ENCODE data around the gene TSPAN16.

DNA sequence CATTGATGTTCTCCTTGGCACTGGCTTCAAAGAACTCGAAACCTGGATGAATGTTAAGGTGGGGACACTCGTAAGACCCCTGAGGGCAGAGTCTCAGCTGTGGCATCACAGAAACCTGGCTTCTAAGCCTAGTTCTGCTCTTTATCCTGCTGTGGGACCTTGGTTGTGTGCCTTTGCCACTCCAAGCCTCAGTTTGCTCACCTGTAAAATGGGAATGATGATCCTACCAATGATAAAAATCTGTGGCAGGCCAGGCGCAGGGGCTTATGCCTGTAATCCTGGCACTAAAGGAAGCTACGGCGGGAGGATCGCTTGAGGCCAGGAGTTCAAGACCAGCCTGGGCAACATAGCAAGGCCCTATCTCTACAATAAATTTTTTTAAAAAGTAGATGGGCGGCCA, 29.6 kb downstream of the TSPAN16 start:
- TF ChIP-seq, protein P1, sequence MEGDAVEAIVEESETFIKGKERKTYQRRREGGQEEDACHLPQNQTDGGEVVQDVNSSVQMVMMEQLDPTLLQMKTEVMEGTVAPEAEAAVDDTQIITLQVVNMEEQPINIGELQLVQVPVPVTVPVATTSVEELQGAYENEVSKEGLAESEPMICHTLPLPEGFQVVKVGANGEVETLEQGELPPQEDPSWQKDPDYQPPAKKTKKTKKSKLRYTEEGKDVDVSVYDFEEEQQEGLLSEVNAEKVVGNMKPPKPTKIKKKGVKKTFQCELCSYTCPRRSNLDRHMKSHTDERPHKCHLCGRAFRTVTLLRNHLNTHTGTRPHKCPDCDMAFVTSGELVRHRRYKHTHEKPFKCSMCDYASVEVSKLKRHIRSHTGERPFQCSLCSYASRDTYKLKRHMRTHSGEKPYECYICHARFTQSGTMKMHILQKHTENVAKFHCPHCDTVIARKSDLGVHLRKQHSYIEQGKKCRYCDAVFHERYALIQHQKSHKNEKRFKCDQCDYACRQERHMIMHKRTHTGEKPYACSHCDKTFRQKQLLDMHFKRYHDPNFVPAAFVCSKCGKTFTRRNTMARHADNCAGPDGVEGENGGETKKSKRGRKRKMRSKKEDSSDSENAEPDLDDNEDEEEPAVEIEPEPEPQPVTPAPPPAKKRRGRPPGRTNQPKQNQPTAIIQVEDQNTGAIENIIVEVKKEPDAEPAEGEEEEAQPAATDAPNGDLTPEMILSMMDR (IDR thresholded peaks at IDR 0.05), result no peak
- no peak for TF ChIP-seq POLR2A (IDR thresholded peaks at IDR 0.05)
